Mucosa of stomach (tissue), 1 donor: Measurements from ENCODE around the gene DHX34.
"Not testable (repeated sequence)": the region's sequence is repeated elsewhere in the genome, so short reads cannot be mapped to it uniquely, and the experiment has no call there.

ENCODE experiments used
- H3K27me3 ChIP-seq: one replicate; pipeline ENCODE4 v1.7.0; 2013; ENCODE audit warnings: mild to moderate bottlenecking, low read length; ENCODE audit not compliant: control insufficient read depth, insufficient read depth
- H3K36me3 ChIP-seq: one replicate; pipeline ENCODE4 v1.7.0; 2013; ENCODE audit warnings: low read length; ENCODE audit not compliant: control insufficient read depth, insufficient read depth
- H3K4me1 ChIP-seq: one replicate; pipeline ENCODE4 v1.7.0; 2013; ENCODE audit warnings: mild to moderate bottlenecking, low read length; ENCODE audit not compliant: control insufficient read depth, insufficient read depth
- H3K4me3 ChIP-seq: one replicate; pipeline ENCODE4 v1.7.0; 2013; ENCODE audit warnings: low read length
- H3K9ac ChIP-seq: one replicate; pipeline ENCODE4 v1.7.0; 2013; ENCODE audit warnings: mild to moderate bottlenecking, low read length, moderate library complexity
- H3K9me3 ChIP-seq: one replicate; pipeline ENCODE4 v1.7.0; 2013; ENCODE audit warnings: mild to moderate bottlenecking, low read length, moderate library complexity; ENCODE audit not compliant: control insufficient read depth
- donor health status: Pancreatic carcinoma.

The DHX34 gene

GRCh38 chr19:47406711-47407416 is 57.7 kb downstream of the DHX34 start:
- H3K4me3 ChIP-seq = no peak overlapping the region
- H3K9ac ChIP-seq = no peak overlapping the region
- no peaks in the 10 kb centered on the region for H3K9me3 ChIP-seq
- peaks cover 12% of the 10 kb centered on the region for H3K27me3 ChIP-seq
- H3K36me3 ChIP-seq = no peaks in the 10 kb centered on the region
- no peaks in the 10 kb centered on the region for H3K4me1 ChIP-seq

- Histone ChIP-seq H3K4me3 (no peak overlapping the region), H3K36me3 (no peaks in the 10 kb centered on the region), H3K4me1 (no peaks in the 10 kb centered on the region), H3K9me3 (no peaks in the 10 kb centered on the region), H3K9ac (no peak overlapping the region), H3K27me3 (peaks cover 12% of the 10 kb centered on the region)
Measured at GRCh38 chr19:47407417-47407774, 58.3 kb downstream of the DHX34 start.

GRCh38 chr19:47408156-47408938 is 59.2 kb downstream of the DHX34 start:
- Histone ChIP-seq H3K36me3 (no peaks in the 10 kb centered on the region), H3K4me1 (no peaks in the 10 kb centered on the region), H3K9me3 (no peaks in the 10 kb centered on the region), H3K27me3 (peaks cover 12% of the 10 kb centered on the region), H3K9ac (no peak overlapping the region), H3K4me3 (no peak overlapping the region)

GRCh38 chr19:47411101-47411500 is 62.0 kb downstream of the DHX34 start:
- H3K36me3 ChIP-seq = no peaks in the 10 kb centered on the region
- H3K4me1 ChIP-seq = no peaks in the 10 kb centered on the region
- peaks cover 13% of the 10 kb centered on the region for H3K27me3 ChIP-seq
- no peak overlapping the region for H3K9ac ChIP-seq
- H3K9me3 ChIP-seq = no peaks in the 10 kb centered on the region
- no peak overlapping the region for H3K4me3 ChIP-seq

- H3K9me3 ChIP-seq, H3K36me3 ChIP-seq, H3K9ac ChIP-seq, H3K4me1 ChIP-seq, H3K4me3 ChIP-seq: not testable (repeated sequence)
- peaks cover 14% of the 10 kb centered on the region for H3K27me3 ChIP-seq
Measured at GRCh38 chr19:47411696-47412095, 62.6 kb downstream of the DHX34 start.

- Histone ChIP-seq H3K9ac (no peak overlapping the region), H3K4me1 (peaks cover 8% of the 10 kb centered on the region), H3K4me3 (no peak overlapping the region), H3K9me3 (no peaks in the 10 kb centered on the region), H3K27me3 (peaks cover 29% of the 10 kb centered on the region), H3K36me3 (no peaks in the 10 kb centered on the region)
Measured at GRCh38 chr19:47413941-47414340, 64.8 kb downstream of the DHX34 start.

GRCh38 chr19:47414469-47414868 is 65.4 kb downstream of the DHX34 start:
- Histone ChIP-seq H3K27me3 (peaks cover 31% of the 10 kb centered on the region), H3K9me3 (no peaks in the 10 kb centered on the region), H3K4me1 (peaks cover 8% of the 10 kb centered on the region), H3K9ac (no peak overlapping the region), H3K36me3 (no peaks in the 10 kb centered on the region), H3K4me3 (no peak overlapping the region)

- Histone ChIP-seq H3K4me1 (peaks cover 8% of the 10 kb centered on the region), H3K36me3 (no peaks in the 10 kb centered on the region), H3K4me3 (no peak overlapping the region), H3K27me3 (peaks cover 46% of the 10 kb centered on the region), H3K9me3 (no peaks in the 10 kb centered on the region), H3K9ac (no peak overlapping the region)
Measured at GRCh38 chr19:47415953-47416642, 67.0 kb downstream of the DHX34 start.

- no peaks in the 10 kb centered on the region for H3K36me3 ChIP-seq
- no peak overlapping the region for H3K4me3 ChIP-seq
- H3K9me3 ChIP-seq = no peaks in the 10 kb centered on the region
- H3K9ac ChIP-seq = no peak overlapping the region
- H3K27me3 ChIP-seq = peaks cover 51% of the 10 kb centered on the region
- H3K4me1 ChIP-seq = peaks cover 8% of the 10 kb centered on the region
Measured at GRCh38 chr19:47416643-47416985, 67.5 kb downstream of the DHX34 start.

- Histone ChIP-seq H3K27me3 (peaks cover 57% of the 10 kb centered on the region), H3K4me1 (peaks cover 8% of the 10 kb centered on the region), H3K9ac (no peak overlapping the region), H3K9me3 (no peaks in the 10 kb centered on the region), H3K4me3 (no peak overlapping the region), H3K36me3 (no peaks in the 10 kb centered on the region)
Measured at GRCh38 chr19:47417107-47417745, 68.1 kb downstream of the DHX34 start.

- H3K4me1 ChIP-seq = peaks cover 8% of the 10 kb centered on the region
- H3K36me3 ChIP-seq = no peaks in the 10 kb centered on the region
- H3K9ac ChIP-seq = no peak overlapping the region
- peaks cover 65% of the 10 kb centered on the region for H3K27me3 ChIP-seq
- H3K9me3 ChIP-seq = no peaks in the 10 kb centered on the region
- H3K4me3 ChIP-seq = no peak overlapping the region
Measured at GRCh38 chr19:47417746-47418691, 68.9 kb downstream of the DHX34 start.
